Right lobe of liver (tissue), 6 donors: ENCODE data around the gene OR10J1. TPM values are rescaled to one million over a fixed set of nuclear protein-coding genes. Genes with fewer than 3 reads are reported as not detected.

ENCODE experiments used
- ATAC-seq, 4 donors: fragments of 200-7000 bp; cut with Tn5 transposase; one replicate each; pipeline ENCODE4 v1.9.1; 2020; ENCODE audit warnings: mild to moderate bottlenecking in 4 of 4, moderate library complexity in 4 of 4
- DNase-seq, 3 donors: peaks; one replicate each; pipeline ENCODE4 v3.0.0-alpha.2; 2020
- H3K27ac ChIP-seq, 3 donors: fragments of 200-600 bp; one replicate each; pipeline ENCODE4 v1.8.0; 2022
- H3K27me3 ChIP-seq, 2 donors: fragments of 200-600 bp; one replicate each; pipeline ENCODE4 v1.8.0; 2022
- H3K36me3 ChIP-seq, 4 donors: fragments of 200-600 bp; sonication (generic) in 1 of 4; one replicate each; pipeline versions ENCODE4 v1.5.1 to v1.8.0; 2017 to 2022; ENCODE audit warnings: control low read depth in 1 of 4
- H3K4me1 ChIP-seq, 4 donors: fragments of 200-600 bp; sonication (generic) in 1 of 4; one replicate each; pipeline versions ENCODE4 v1.5.1 to v1.8.0; 2017 to 2022; ENCODE audit warnings: control low read depth in 1 of 4
- H3K4me3 ChIP-seq, 3 donors: fragments of 200-600 bp; one replicate each; pipeline ENCODE4 v1.8.0; 2022
- H3K9me3 ChIP-seq, 4 donors: fragments of 200-600 bp; sonication (generic) in 1 of 4; one replicate each; pipeline versions ENCODE4 v1.5.1 to v1.8.0; 2017 to 2022; ENCODE audit warnings: control low read depth in 1 of 4
- CTCF ChIP-seq, 4 donors: fragments of 200-600 bp in 3 of 4; fragments of 450-650 bp in 1 of 4; IDR thresholded peaks; one replicate each; pipeline versions ENCODE4 v1.5.1 to v1.8.0; 2016 to 2022; ENCODE audit warnings: antibody characterized with exemption in 4 of 4, mild to moderate bottlenecking in 2 of 4
- POLR2A ChIP-seq: fragments of 450-650 bp; IDR thresholded peaks from one replicate; pipeline ENCODE4 v1.6.1; 2017; ENCODE audit warnings: antibody characterized with exemption, mild to moderate bottlenecking
- WGBS: methylation state at CpG from one replicate; pipeline ENCODE4 v1.1.6; 2018; ENCODE audit warnings: low coverage, low lambda C conversion rate; ENCODE audit not compliant: insufficient coverage; ENCODE audit errors: missing lambda C conversion rate; 5-methylcytosine and 5-hydroxymethylcytosine counted together
- intact Hi-C, 2 donors: fragments of 100-400 bp; cut with DNase I; formaldehyde crosslinking; loops; one replicate each; pipeline versions ENCODE4 v1.11.2 to v1.14.1; 2022
- long read RNA-seq: library from polyadenylated mRNA; unstranded; transcript quantifications from one replicate; pipeline ENCODE4 v2.0.0, GENCODE V29; 2019
- total RNA-seq, 6 experiments: library from RNA; depleted of rRNA in 2 of 6; stranded (reverse); fragments of >200 nt in 2 of 6; fragmentation: NEBNext Ultra II Directional in 3 of 6; extraction: Animal tissue kit (Norgen Biotek cat#: 25700) in 3 of 6; gene quantifications; one replicate each; pipeline versions ENCODE4 v1.1.0 to v1.2.4, GENCODE V29; 2016 to 2023
- donor health status: DM: no; HTN: yes; CAD: no.
- donor health status: DM: no; HTN: no; CAD: no.
- donor health status: DM: no; HTN: no; CAD: no.
- donor health status: DM: no; HTN: yes; CAD: no.
- donor health status: DM: no; HTN: yes; CAD: no.

OR10J1 gene
- total RNA-seq: not detected
- long read RNA-seq: 0 reads

GRCh38 chr1:159439422-159439821 is at the start of gene OR10J1:
OR10J1 (plus strand) TSS chr1:159439722; CDS start chr1:159439792, 70 bp downstream.
- no peak within 1 kb of the TSS for H3K27ac ChIP-seq
- H3K36me3 ChIP-seq: no peaks in the 10 kb centered on the region
- TF ChIP-seq POLR2A (no peak), CTCF (IDR thresholded peaks at IDR 0.05) (no peak)
- no peak for DNase-seq
- no peaks in the 10 kb centered on the region for H3K27me3 ChIP-seq
- ATAC-seq: no peak
- intact Hi-C loops: no loop called here
- no peak within 1 kb of the TSS for H3K4me3 ChIP-seq
- H3K9me3 ChIP-seq: no peaks in the 10 kb centered on the region
- H3K4me1 ChIP-seq: peaks cover 0 to 30% (median 12%) of the 10 kb centered on the region in 4 donors

GRCh38 chr1:159406821-159407220 is 32.7 kb upstream of the OR10J1 start:
- ATAC-seq (no peak), DNase-seq (no peak)
- Histone ChIP-seq H3K36me3 (no peaks in the 10 kb centered on the region), H3K9me3 (no peaks in the 10 kb centered on the region), H3K27me3 (no peaks in the 10 kb centered on the region), H3K27ac (no peak overlapping the region), H3K4me1 (no peaks in the 10 kb centered on the region), H3K4me3 (no peak overlapping the region)
- no peak for TF ChIP-seq CTCF (IDR thresholded peaks at IDR 0.05)
- TF ChIP-seq POLR2A: no peak
- intact Hi-C loops: no loop called here
- 88% methylated on average over 2 of the region's 2 CpGs for WGBS

- H3K27me3 ChIP-seq: no peaks in the 10 kb centered on the region
- no peaks in the 10 kb centered on the region for H3K4me1 ChIP-seq
- no peak for ATAC-seq
- H3K36me3 ChIP-seq: no peaks in the 10 kb centered on the region
- intact Hi-C loops: no loop called here
- TF ChIP-seq POLR2A (no peak), CTCF (IDR thresholded peaks at IDR 0.05) (no peak)
- H3K4me3 ChIP-seq: no peak overlapping the region
- no peak for DNase-seq
- H3K27ac ChIP-seq: no peak overlapping the region
- 75% methylated on average over 6 of the region's 6 CpGs for WGBS
- no peaks in the 10 kb centered on the region for H3K9me3 ChIP-seq
Measured at GRCh38 chr1:159408862-159409400, 30.6 kb upstream of the OR10J1 start.

GRCh38 chr1:159421821-159422220 is 17.7 kb upstream of the OR10J1 start:
- H3K9me3 ChIP-seq: no peaks in the 10 kb centered on the region
- no peaks in the 10 kb centered on the region for H3K27me3 ChIP-seq
- TF ChIP-seq CTCF (IDR thresholded peaks at IDR 0.05) (peak; percentile 32 to 49 (median 41)), POLR2A (no peak)
- no peak overlapping the region for H3K4me3 ChIP-seq
- intact Hi-C loops: no loop called here
- ATAC-seq: peak; percentile 52 to 64 (median 56)
- H3K4me1 ChIP-seq: no peaks in the 10 kb centered on the region
- H3K27ac ChIP-seq: no peak overlapping the region
- no peaks in the 10 kb centered on the region for H3K36me3 ChIP-seq
- DNase-seq: no peak
- WGBS: 20% methylated on average over 1 of the region's 8 CpGs

GRCh38 chr1:159428536-159428935 is 11.0 kb upstream of the OR10J1 start:
- Histone ChIP-seq H3K4me1 (no peaks in the 10 kb centered on the region), H3K36me3 (no peaks in the 10 kb centered on the region), H3K27ac (no peak overlapping the region), H3K27me3 (no peaks in the 10 kb centered on the region), H3K4me3 (no peak overlapping the region), H3K9me3 (no peaks in the 10 kb centered on the region)
- WGBS: 65% methylated on average over 3 of the region's 3 CpGs
- TF ChIP-seq CTCF (IDR thresholded peaks at IDR 0.05) (no peak), POLR2A (no peak)
- ATAC-seq (no peak), DNase-seq (no peak)
- intact Hi-C loops: no loop called here
